CD4-positive, alpha-beta T cell treated with Interleukin-21 for 1 hour (primary cell): Measurements from ENCODE around the gene LHFPL2.

Experiments used
- DNase-seq: peaks from one replicate; pipeline ENCODE4 v3.0.0-alpha.2; 2020

LHFPL2 gene

GRCh38 chr5:78666041-78666444 lies 17.5 kb upstream of the LHFPL2 start:
- DNase-seq: no peak

- no peak for DNase-seq
Measured at GRCh38 chr5:78665534-78665933, 17.0 kb upstream of the LHFPL2 start.

GRCh38 chr5:78662323-78662722 lies 13.8 kb upstream of the LHFPL2 start:
- no peak for DNase-seq

GRCh38 chr5:78661691-78662090 lies 13.1 kb upstream of the LHFPL2 start:
- no peak for DNase-seq

GRCh38 chr5:78661044-78661443 lies 12.5 kb upstream of the LHFPL2 start:
- no peak for DNase-seq

- no peak for DNase-seq
Measured at GRCh38 chr5:78660401-78660800, 11.8 kb upstream of the LHFPL2 start.

GRCh38 chr5:78659714-78660113 lies 11.1 kb upstream of the LHFPL2 start:
- DNase-seq: no peak

- no peak for DNase-seq
Measured at GRCh38 chr5:78659114-78659513, 10.5 kb upstream of the LHFPL2 start.

- no peak for DNase-seq
Measured at GRCh38 chr5:78657201-78657600, 8.6 kb upstream of the LHFPL2 start.

- no peak for DNase-seq
Measured at GRCh38 chr5:78655746-78656290, 7.2 kb upstream of the LHFPL2 start.

GRCh38 chr5:78654386-78654785 lies 5.8 kb upstream of the LHFPL2 start:
- no peak for DNase-seq

GRCh38 chr5:78653681-78654366 lies 5.3 kb upstream of the LHFPL2 start:
- DNase-seq: no peak

- no peak for DNase-seq
Measured at GRCh38 chr5:78653031-78653430, 4.5 kb upstream of the LHFPL2 start.

- no peak for DNase-seq
Measured at GRCh38 chr5:78651468-78651867, 2.9 kb upstream of the LHFPL2 start.

GRCh38 chr5:78650531-78650930 lies 2.0 kb upstream of the LHFPL2 start:
- no peak for DNase-seq

GRCh38 chr5:78649861-78650496 lies 1.4 kb upstream of the LHFPL2 start:
- no peak for DNase-seq

GRCh38 chr5:78649211-78649695 lies 681 bp upstream of the LHFPL2 start:
- DNase-seq: no peak

- no peak for DNase-seq
Measured at GRCh38 chr5:78647838-78648358, 674 bp downstream of the LHFPL2 start.

GRCh38 chr5:78647351-78647818 lies 1.2 kb downstream of the LHFPL2 start:
- DNase-seq: no peak

GRCh38 chr5:78644741-78645300 lies 3.8 kb downstream of the LHFPL2 start:
- no peak for DNase-seq

- no peak for DNase-seq
Measured at GRCh38 chr5:78644129-78644528, 4.4 kb downstream of the LHFPL2 start.

GRCh38 chr5:78642701-78643100 lies 5.9 kb downstream of the LHFPL2 start:
- DNase-seq: no peak

GRCh38 chr5:78640662-78641474 lies 7.7 kb downstream of the LHFPL2 start:
- DNase-seq: no peak
